Left renal cortex interstitium (tissue), 4 donors: ENCODE data around the gene SLC23A2. TPM values are rescaled to one million over a fixed set of nuclear protein-coding genes. Genes with fewer than 3 reads are reported as not detected.
A peak's percentile ranks its signal among the peaks of the same experiment; 100 is the strongest.

ENCODE experiments used
- DNase-seq, 4 donors: peaks; one replicate each; pipeline ENCODE4 v3.0.0-alpha.2; 2013; ENCODE audit warnings: low read depth in 4 of 4, low spot score in 2 of 4, missing footprints in 1 of 4
- polyA plus RNA-seq, 4 donors: library from polyadenylated mRNA; unstranded; fragments of 120-200 nt; gene quantifications; one replicate each; pipeline ENCODE4 v1.2.1, GENCODE V29; 2013; ENCODE audit not compliant: insufficient read length in 4 of 4

Gene SLC23A2
- polyA plus RNA-seq, 4 donors, result 20.0 to 25.3 (median 22.8) TPM

- no peak for DNase-seq
Measured at GRCh38 chr20:4971064-4971463, 30.2 kb downstream of the SLC23A2 start.

- DNase-seq, result no peak
Measured at GRCh38 chr20:4967752-4968477, 33.4 kb downstream of the SLC23A2 start.

GRCh38 chr20:4966826-4967751 lies 34.2 kb downstream of the SLC23A2 start:
- no peak for DNase-seq

GRCh38 chr20:4962241-4962855 lies 39.0 kb downstream of the SLC23A2 start:
- no peak for DNase-seq

- no peak for DNase-seq
Measured at GRCh38 chr20:4961746-4962145, 39.6 kb downstream of the SLC23A2 start.

GRCh38 chr20:4959592-4959991 lies 41.7 kb downstream of the SLC23A2 start:
- no peak for DNase-seq

- no peak for DNase-seq
Measured at GRCh38 chr20:4957939-4958362, 43.4 kb downstream of the SLC23A2 start.

- no peak for DNase-seq
Measured at GRCh38 chr20:4957187-4957586, 44.1 kb downstream of the SLC23A2 start.

GRCh38 chr20:4956200-4956810 lies 45.0 kb downstream of the SLC23A2 start:
- DNase-seq, result peak in 1 of 4 donors; percentile 59

- no peak for DNase-seq
Measured at GRCh38 chr20:4953881-4954280, 47.4 kb downstream of the SLC23A2 start.

- no peak for DNase-seq
Measured at GRCh38 chr20:4952229-4952628, 49.1 kb downstream of the SLC23A2 start.

GRCh38 chr20:4951299-4951698 lies 50.0 kb downstream of the SLC23A2 start:
- no peak for DNase-seq

GRCh38 chr20:4950841-4951240 lies 50.5 kb downstream of the SLC23A2 start:
- DNase-seq, result no peak

- DNase-seq, result no peak
Measured at GRCh38 chr20:4950437-4950836, 50.9 kb downstream of the SLC23A2 start.

- DNase-seq, result no peak
Measured at GRCh38 chr20:4949833-4950178, 51.5 kb downstream of the SLC23A2 start.

- DNase-seq, result no peak
Measured at GRCh38 chr20:4947817-4948559, 53.3 kb downstream of the SLC23A2 start.

GRCh38 chr20:4946986-4947385 lies 54.3 kb downstream of the SLC23A2 start:
- no peak for DNase-seq

GRCh38 chr20:4946585-4946984 lies 54.7 kb downstream of the SLC23A2 start:
- DNase-seq, result no peak

GRCh38 chr20:4944518-4945313 lies 56.6 kb downstream of the SLC23A2 start:
- DNase-seq, result no peak
